HL-60 (cell line): ENCODE measurements around the gene EPHA2.
"Not testable (repeated sequence)": the region's sequence is repeated elsewhere in the genome, so short reads cannot be mapped to it uniquely, and the experiment has no call there.

Source experiments
- DNase-seq, 2 experiments: peaks; one replicate each; pipeline ENCODE4 v3.0.0-alpha.2; 2010 to 2020; ENCODE audit warnings: low read depth in 1 of 2, low spot score in 1 of 2
- H3K27ac ChIP-seq: fragments of 250-450 bp; sonication (Bioruptor Pico); replicated peaks from 2 replicates; pipeline ENCODE4 v1.5.1; 2020; ENCODE audit warnings: mild to moderate bottlenecking, moderate library complexity
- H3K27me3 ChIP-seq: fragments of 250-450 bp; sonication (Bioruptor Pico); 2 replicates; pipeline ENCODE4 v1.5.1; 2021; ENCODE audit warnings: mild to moderate bottlenecking, moderate library complexity; ENCODE audit not compliant: insufficient read depth, poor library complexity, severe bottlenecking
- H3K4me3 ChIP-seq: replicated peaks from 2 replicates; pipeline ENCODE4 v1.5.1; 2011; ENCODE audit warnings: mild to moderate bottlenecking, control low read depth, low read length; ENCODE audit not compliant: insufficient read depth
- GABPA ChIP-seq: IDR thresholded peaks from 2 replicates; pipeline ENCODE4 v1.6.1; 2012; ENCODE audit warnings: low read depth
- POLR2AphosphoS5 ChIP-seq: IDR thresholded peaks from 2 replicates; pipeline ENCODE4 v1.6.1; 2012; ENCODE audit warnings: low read depth
- REST ChIP-seq: IDR thresholded peaks from 2 replicates; pipeline ENCODE4 v1.6.1; 2012; ENCODE audit warnings: low read depth; ENCODE audit not compliant: insufficient replicate concordance
- SPI1 ChIP-seq: IDR thresholded peaks from 2 replicates; pipeline ENCODE4 v1.6.1; 2012; ENCODE audit warnings: low read depth, mild to moderate bottlenecking, borderline replicate concordance
- TF ChIP-seq, protein P1 (sequence below): IDR thresholded peaks from one replicate; pipeline ENCODE4 v1.5.1; 2011; ENCODE audit warnings: low read length, control low read depth, inconsistent platforms; ENCODE audit not compliant: insufficient read depth

Gene EPHA2

DNA sequence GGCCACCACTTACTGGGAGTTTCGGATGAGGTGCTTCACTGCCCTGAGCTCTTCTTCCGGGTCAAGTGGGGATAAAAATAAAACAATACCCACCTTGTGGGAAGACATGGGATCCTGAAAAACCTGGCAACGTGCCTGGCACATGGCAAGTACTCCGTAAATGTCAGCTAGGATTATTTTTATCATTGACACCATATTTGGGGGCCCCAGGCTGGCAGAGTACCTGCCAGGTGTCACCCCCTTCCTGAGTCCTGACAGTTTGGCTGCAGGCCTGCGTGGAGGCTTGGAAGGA lies 9.2 kb upstream of the EPHA2 start:
- TF ChIP-seq REST (no peak), GABPA (no peak), POLR2AphosphoS5 (no peak), SPI1 (no peak)
- TF ChIP-seq, protein P1, sequence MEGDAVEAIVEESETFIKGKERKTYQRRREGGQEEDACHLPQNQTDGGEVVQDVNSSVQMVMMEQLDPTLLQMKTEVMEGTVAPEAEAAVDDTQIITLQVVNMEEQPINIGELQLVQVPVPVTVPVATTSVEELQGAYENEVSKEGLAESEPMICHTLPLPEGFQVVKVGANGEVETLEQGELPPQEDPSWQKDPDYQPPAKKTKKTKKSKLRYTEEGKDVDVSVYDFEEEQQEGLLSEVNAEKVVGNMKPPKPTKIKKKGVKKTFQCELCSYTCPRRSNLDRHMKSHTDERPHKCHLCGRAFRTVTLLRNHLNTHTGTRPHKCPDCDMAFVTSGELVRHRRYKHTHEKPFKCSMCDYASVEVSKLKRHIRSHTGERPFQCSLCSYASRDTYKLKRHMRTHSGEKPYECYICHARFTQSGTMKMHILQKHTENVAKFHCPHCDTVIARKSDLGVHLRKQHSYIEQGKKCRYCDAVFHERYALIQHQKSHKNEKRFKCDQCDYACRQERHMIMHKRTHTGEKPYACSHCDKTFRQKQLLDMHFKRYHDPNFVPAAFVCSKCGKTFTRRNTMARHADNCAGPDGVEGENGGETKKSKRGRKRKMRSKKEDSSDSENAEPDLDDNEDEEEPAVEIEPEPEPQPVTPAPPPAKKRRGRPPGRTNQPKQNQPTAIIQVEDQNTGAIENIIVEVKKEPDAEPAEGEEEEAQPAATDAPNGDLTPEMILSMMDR: no peak
- no peak for DNase-seq
- H3K4me3 ChIP-seq: no peak overlapping the region
- no peak overlapping the region for H3K27ac ChIP-seq
- peaks cover 50% of the 10 kb centered on the region for H3K27me3 ChIP-seq

DNA sequence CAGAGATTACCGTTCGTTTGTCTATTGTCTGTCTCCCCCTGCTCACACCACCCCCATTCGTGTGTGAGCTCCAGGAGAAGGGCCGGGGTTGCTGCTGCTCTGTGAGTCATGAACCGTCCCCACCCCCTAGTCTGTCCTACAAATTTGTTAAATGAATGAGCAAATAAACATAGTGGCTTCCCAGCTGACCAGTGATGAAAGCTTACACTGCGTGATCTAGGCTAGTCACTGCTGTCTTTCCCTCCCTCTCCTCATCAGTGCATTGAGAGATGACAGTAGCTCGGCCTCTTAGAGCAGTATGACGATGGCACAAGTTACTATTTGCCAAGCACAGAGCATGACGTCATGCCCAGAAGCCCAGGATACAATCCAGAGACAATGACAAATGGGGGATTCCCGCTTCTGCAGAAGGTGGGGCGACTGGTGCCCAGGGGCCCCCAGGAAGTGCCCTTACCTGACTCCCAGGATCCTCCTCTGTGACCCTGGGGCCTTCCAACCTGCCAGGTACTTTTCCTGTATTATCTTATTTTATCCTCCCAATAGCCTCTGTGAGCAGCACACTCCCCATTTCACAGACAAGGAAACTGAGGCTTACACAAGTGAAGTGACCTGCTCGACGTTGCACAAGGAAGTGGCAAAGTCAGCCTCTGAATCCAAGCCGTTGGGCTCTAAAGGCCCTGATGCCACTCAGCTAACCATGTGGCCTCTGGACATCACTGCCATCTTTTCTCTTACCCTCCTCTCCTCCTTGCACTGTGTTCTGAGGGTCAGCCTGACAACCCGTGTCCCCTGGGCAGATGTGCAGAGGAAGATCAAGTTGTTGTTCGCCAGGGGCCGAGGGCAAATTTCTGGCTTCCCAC lies 8.6 kb upstream of the EPHA2 start:
- DNase-seq: no peak
- Histone ChIP-seq H3K27me3 (peaks cover 46% of the 10 kb centered on the region), H3K4me3 (no peak overlapping the region), H3K27ac (no peak overlapping the region)
- TF ChIP-seq REST (no peak), POLR2AphosphoS5 (no peak), GABPA (no peak), SPI1 (no peak)
- TF ChIP-seq, protein P1: no peak

DNA sequence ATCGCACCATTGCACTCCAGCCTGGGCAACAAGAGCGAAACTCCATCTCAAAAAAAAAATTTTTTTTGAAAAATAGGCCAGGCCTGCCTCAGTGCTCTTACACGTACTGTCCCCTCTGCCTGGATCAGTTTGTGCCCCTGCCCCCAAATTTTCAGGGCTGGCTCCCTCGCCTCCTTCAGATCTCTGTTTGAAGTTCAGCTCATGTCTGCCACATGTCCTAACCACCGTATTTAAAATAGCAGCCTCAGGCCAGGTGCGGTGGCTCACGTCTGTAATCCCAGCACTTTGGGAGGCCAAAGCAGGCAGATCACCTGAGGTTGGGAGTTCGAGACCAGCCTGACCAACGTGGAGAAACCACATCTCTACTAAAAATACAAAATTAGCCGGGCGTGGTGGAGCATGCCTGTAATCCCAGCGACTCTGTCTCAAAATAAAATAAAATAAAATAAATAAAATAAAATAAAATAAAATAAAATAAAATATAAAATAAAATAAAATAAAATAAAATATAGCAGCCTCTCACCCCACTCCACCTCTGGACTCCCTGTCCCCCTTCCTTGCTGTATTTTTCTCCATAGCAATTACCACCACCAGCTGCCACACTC lies 7.8 kb upstream of the EPHA2 start:
- H3K4me3 ChIP-seq, DNase-seq, H3K27ac ChIP-seq: not testable (repeated sequence)
- H3K27me3 ChIP-seq: peaks cover 39% of the 10 kb centered on the region

GRCh38 chr1:16162163-16162822 lies 6.4 kb upstream of the EPHA2 start:
- Histone ChIP-seq H3K4me3 (no peak overlapping the region), H3K27ac (no peak overlapping the region), H3K27me3 (peaks cover 30% of the 10 kb centered on the region)
- no peak for DNase-seq
- TF ChIP-seq GABPA: no peak
- TF ChIP-seq, protein P1: no peak
- TF ChIP-seq POLR2AphosphoS5: no peak
- TF ChIP-seq SPI1: no peak
- no peak for TF ChIP-seq REST
